ENCODE measurements around the gene MASP2.
"Not testable (repeated sequence)": the region's sequence is repeated elsewhere in the genome, so short reads cannot be mapped to it uniquely, and the experiment has no call there.

The MASP2 gene

DNA sequence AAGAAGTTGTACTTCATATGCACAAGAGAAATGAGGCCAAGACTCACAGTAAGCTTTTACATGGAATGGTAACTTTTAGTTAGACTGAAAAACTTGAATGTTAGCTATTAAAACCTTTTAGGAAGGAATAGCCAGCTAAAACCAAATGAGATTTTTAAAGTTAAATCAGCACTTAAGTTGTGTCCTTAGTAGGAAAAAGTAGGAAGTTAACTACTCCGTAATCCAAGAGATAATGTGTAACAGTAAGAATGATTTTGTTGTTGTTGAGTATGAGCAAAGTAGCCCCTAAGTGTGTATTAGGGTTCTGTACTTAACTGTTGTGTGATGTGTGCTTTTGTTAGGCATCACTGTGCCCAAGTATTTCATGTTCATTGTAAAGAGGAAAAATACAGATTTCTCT is 21.4 kb downstream of the MASP2 start:
- DNase-seq (ENCODE audit: insufficient read length, low spot score) (no peak), FAIRE-seq (no peak)
- no peak for TF ChIP-seq SPI1 (IDR thresholded peaks at IDR 0.05; ENCODE audit: low read depth, low read length)
- no peak for TF ChIP-seq POU2F2 (IDR thresholded peaks at IDR 0.05; ENCODE audit: low read depth, low read length)
- no peak for TF ChIP-seq PAX5 (IDR thresholded peaks at IDR 0.05; ENCODE audit: insufficient read depth, low read length, severe bottlenecking)
- TF ChIP-seq TAF1 (IDR thresholded peaks at IDR 0.05; ENCODE audit: low read depth, low read length), result no peak
- TF ChIP-seq POLR2A (IDR thresholded peaks at IDR 0.05; ENCODE audit: low read depth, low read length), result no peak
- no peak for TF ChIP-seq POLR2AphosphoS5 (IDR thresholded peaks at IDR 0.05; ENCODE audit: low read depth, low read length)

DNA sequence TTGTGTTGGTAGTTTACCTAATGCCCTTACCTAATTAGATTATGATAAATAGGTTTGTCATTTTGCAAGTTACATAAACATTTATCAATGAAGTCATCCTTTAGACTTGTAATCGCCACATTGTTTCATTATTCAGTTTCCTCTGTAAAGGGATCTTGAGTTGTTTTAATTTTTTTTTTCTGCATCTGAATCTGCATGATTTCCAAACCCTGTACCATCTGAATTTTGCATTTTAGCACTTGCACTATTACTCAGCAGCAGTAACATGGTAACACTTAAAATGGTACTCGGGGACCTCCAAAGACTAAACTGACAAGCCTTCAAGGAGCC is 22.2 kb downstream of the MASP2 start:
- FAIRE-seq (no peak), DNase-seq (ENCODE audit: insufficient read length, low spot score) (no peak)
- TF ChIP-seq TAF1 (IDR thresholded peaks at IDR 0.05; ENCODE audit: low read depth, low read length) (no peak), SPI1 (IDR thresholded peaks at IDR 0.05; ENCODE audit: low read depth, low read length) (no peak), PAX5 (IDR thresholded peaks at IDR 0.05; ENCODE audit: insufficient read depth, low read length, severe bottlenecking) (no peak), POLR2AphosphoS5 (IDR thresholded peaks at IDR 0.05; ENCODE audit: low read depth, low read length) (no peak), POLR2A (IDR thresholded peaks at IDR 0.05; ENCODE audit: low read depth, low read length) (no peak), POU2F2 (IDR thresholded peaks at IDR 0.05; ENCODE audit: low read depth, low read length) (no peak)

DNA sequence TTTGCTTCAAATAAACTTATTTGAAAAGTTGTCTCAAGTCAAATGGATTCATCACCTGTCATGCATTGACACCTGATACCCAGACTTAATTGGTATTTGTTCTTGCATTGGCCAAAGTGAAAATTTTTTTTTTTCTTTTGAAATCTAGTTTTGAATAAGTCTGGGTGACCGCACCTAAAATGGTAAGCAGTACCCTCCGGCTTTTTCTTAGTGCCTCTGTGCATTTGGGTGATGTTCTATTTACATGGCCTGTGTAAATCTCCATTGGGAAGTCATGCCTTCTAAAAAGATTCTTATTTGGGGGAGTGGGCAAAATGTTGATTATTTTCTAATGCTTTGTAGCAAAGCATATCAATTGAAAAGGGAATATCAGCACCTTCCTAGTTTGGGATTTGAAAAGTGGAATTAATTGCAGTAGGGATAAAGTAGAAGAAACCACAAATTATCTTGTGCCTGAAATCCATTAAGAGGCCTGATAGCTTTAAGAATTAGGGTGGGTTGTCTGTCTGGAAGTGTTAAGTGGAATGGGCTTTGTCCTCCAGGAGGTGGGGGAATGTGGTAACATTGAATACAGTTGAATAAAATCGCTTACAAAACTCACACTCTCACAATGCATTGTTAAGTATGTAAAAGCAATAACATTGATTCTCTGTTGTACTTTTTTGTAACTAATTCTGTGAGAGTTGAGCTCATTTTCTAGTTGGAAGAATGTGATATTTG is 22.7 kb downstream of the MASP2 start:
- TF ChIP-seq POLR2A (IDR thresholded peaks at IDR 0.05; ENCODE audit: low read depth, low read length), result 0 out of 2 replicates have a peak, but pooled peaks have one; percentile 29
- TF ChIP-seq SPI1 (IDR thresholded peaks at IDR 0.05; ENCODE audit: low read depth, low read length), result no peak
- TF ChIP-seq POLR2AphosphoS5 (IDR thresholded peaks at IDR 0.05; ENCODE audit: low read depth, low read length), result no peak
- FAIRE-seq, result no peak

GRCh38 chr1:11023201-11023600 is 23.8 kb downstream of the MASP2 start:
- DNase-seq (ENCODE audit: insufficient read length, low spot score) (no peak), FAIRE-seq (no peak)
- TF ChIP-seq POLR2AphosphoS5 (IDR thresholded peaks at IDR 0.05; ENCODE audit: low read depth, low read length), result no peak
- TF ChIP-seq SPI1 (IDR thresholded peaks at IDR 0.05; ENCODE audit: low read depth, low read length), result no peak
- TF ChIP-seq POU2F2 (IDR thresholded peaks at IDR 0.05; ENCODE audit: low read depth, low read length), result no peak
- no peak for TF ChIP-seq TAF1 (IDR thresholded peaks at IDR 0.05; ENCODE audit: low read depth, low read length)
- TF ChIP-seq PAX5 (IDR thresholded peaks at IDR 0.05; ENCODE audit: insufficient read depth, low read length, severe bottlenecking), result no peak
- TF ChIP-seq POLR2A (IDR thresholded peaks at IDR 0.05; ENCODE audit: low read depth, low read length), result no peak

More for the DNA sequence above, 22.7 kb downstream of the MASP2 start:
- DNase-seq (ENCODE audit: insufficient read length, low spot score), result no peak

- TF ChIP-seq POLR2AphosphoS5 (IDR thresholded peaks at IDR 0.05; ENCODE audit: low read depth, low read length), result no peak
- no peak for TF ChIP-seq SPI1 (IDR thresholded peaks at IDR 0.05; ENCODE audit: low read depth, low read length)
- no peak for TF ChIP-seq PAX5 (IDR thresholded peaks at IDR 0.05; ENCODE audit: insufficient read depth, low read length, severe bottlenecking)
- TF ChIP-seq TAF1 (IDR thresholded peaks at IDR 0.05; ENCODE audit: low read depth, low read length), result no peak
- TF ChIP-seq POU2F2 (IDR thresholded peaks at IDR 0.05; ENCODE audit: low read depth, low read length), result no peak
- TF ChIP-seq POLR2A (IDR thresholded peaks at IDR 0.05; ENCODE audit: low read depth, low read length), result no peak
- no peak for FAIRE-seq
Observed at GRCh38 chr1:11019971-11020370, 27.1 kb downstream of the MASP2 start.

GRCh38 chr1:11019358-11019757 is 27.7 kb downstream of the MASP2 start:
- DNase-seq (ENCODE audit: insufficient read length, low spot score); FAIRE-seq: not testable (repeated sequence)

More at GRCh38 chr1:11019971-11020370, 27.1 kb downstream of the MASP2 start:
- no peak for DNase-seq (ENCODE audit: insufficient read length, low spot score)

- no peak for FAIRE-seq
- TF ChIP-seq POLR2A (IDR thresholded peaks at IDR 0.05; ENCODE audit: low read depth, low read length), result no peak; the same call in none of the 2 replicates
- no peak for TF ChIP-seq PAX5 (IDR thresholded peaks at IDR 0.05; ENCODE audit: insufficient read depth, low read length, severe bottlenecking)
- no peak for TF ChIP-seq POLR2AphosphoS5 (IDR thresholded peaks at IDR 0.05; ENCODE audit: low read depth, low read length)
- TF ChIP-seq TAF1 (IDR thresholded peaks at IDR 0.05; ENCODE audit: low read depth, low read length), result no peak
- TF ChIP-seq SPI1 (IDR thresholded peaks at IDR 0.05; ENCODE audit: low read depth, low read length), result no peak
- no peak for TF ChIP-seq POU2F2 (IDR thresholded peaks at IDR 0.05; ENCODE audit: low read depth, low read length)
- DNase-seq (ENCODE audit: insufficient read length, low spot score), result no peak
Observed at GRCh38 chr1:11013160-11013531, 33.9 kb downstream of the MASP2 start.

GRCh38 chr1:11012260-11013159 is 34.5 kb downstream of the MASP2 start, which contains the start of gene TARDBP:
Gene TARDBP, plus strand, starts transcription at chr1:11012654. Its CDS starts 1,074 bp downstream, at chr1:11013728.
- peak; percentile 94 for DNase-seq (ENCODE audit: insufficient read length, low spot score)
- FAIRE-seq, result peak; percentile 98
- TF ChIP-seq POLR2A (IDR thresholded peaks at IDR 0.05; ENCODE audit: low read depth, low read length) (peak; percentile 93), POLR2AphosphoS5 (IDR thresholded peaks at IDR 0.05; ENCODE audit: low read depth, low read length) (peak; percentile 97), TAF1 (IDR thresholded peaks at IDR 0.05; ENCODE audit: low read depth, low read length) (peak; percentile 97), SPI1 (IDR thresholded peaks at IDR 0.05; ENCODE audit: low read depth, low read length) (no peak), POU2F2 (IDR thresholded peaks at IDR 0.05; ENCODE audit: low read depth, low read length) (peak; percentile 75; the same call in 1 of the 2 replicates)

- FAIRE-seq (no peak), DNase-seq (ENCODE audit: insufficient read length, low spot score) (no peak)
Observed at GRCh38 chr1:11000526-11000925, 46.5 kb downstream of the MASP2 start.

More at GRCh38 chr1:11000526-11000925, 46.5 kb downstream of the MASP2 start:
- TF ChIP-seq SPI1 (IDR thresholded peaks at IDR 0.05; ENCODE audit: low read depth, low read length) (no peak), POLR2AphosphoS5 (IDR thresholded peaks at IDR 0.05; ENCODE audit: low read depth, low read length) (no peak), POLR2A (IDR thresholded peaks at IDR 0.05; ENCODE audit: low read depth, low read length) (no peak), POU2F2 (IDR thresholded peaks at IDR 0.05; ENCODE audit: low read depth, low read length) (no peak)

Data from GM12891 (cell line).